ENCODE measurements around the gene KRTAP10-10. TPM values are rescaled to one million over a fixed set of nuclear protein-coding genes. Genes with fewer than 3 reads are reported as not detected.

The KRTAP10-10 gene
- total and polyA plus RNA-seq, 9 of the 15 experiments (the other 6 are each of a cell fraction or from before 2014, with no cell fraction given), result not detected

- TF ChIP-seq ZNF644 (tag; IDR thresholded peaks at IDR 0.05; ENCODE audit: low read depth), result 0 out of 2 replicates have a peak, but pooled peaks have one; percentile 46
- TF ChIP-seq ZNF444 (CRISPR knock-in tag; IDR thresholded peaks at IDR 0.05), result no peak
- TF ChIP-seq NCOA1 (IDR thresholded peaks at IDR 0.05; ENCODE audit: low read depth), result peak; percentile 91
- TF ChIP-seq NFE2L1 (tag; IDR thresholded peaks at IDR 0.05; ENCODE audit: borderline replicate concordance, low read depth), result peak; percentile 22; the same call in 1 of the 2 replicates
- peak; percentile 94 to 98 for TF ChIP-seq TRIM24 (IDR thresholded peaks at IDR 0.05)
- no peak for TF ChIP-seq MCM3 (IDR thresholded peaks at IDR 0.05)
These were observed 43.4 kb upstream of the KRTAP10-10 start (continued) for GRCh38 chr21:44593598-44594405.

DNA sequence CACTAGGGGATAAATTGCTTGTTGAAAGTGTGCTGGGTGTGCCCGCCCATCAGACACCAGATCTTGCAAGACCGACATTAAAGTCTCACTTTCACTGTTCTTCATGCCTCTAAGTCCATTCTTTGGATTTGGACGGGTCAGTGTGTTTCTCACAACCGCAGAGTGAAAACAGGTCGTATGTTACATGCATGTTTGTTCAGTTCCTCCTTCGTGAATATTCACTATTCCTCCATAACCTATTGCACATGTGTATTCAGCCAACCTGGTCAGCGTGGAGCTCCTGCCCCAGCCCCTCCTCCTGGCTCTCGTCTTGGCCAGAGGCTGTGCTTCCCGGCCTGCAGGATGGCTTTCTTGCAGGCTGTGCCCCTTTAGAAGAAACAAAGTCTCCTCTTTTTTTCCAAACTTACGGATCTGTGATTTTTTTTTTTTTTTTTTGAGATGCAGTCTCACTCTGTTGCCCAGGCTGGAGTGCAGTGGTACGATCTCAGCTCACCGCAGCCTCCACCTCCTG, 42.7 kb upstream of the KRTAP10-10 start:
- H3K27ac ChIP-seq (ENCODE audit: extremely low read depth, low read depth, low read length), result peak overlapping the region; percentile 56; the same call in 2 of the 3 replicates
- FAIRE-seq, result no peak
- H3K4me1 ChIP-seq (replicated peaks in 1 of 2; ENCODE audit: control insufficient read depth in 2 of 2, insufficient read depth in 2 of 2, low read length in 2 of 2), result peaks cover 24 to 37% of the 10 kb centered on the region in 2 experiments
- in situ Hi-C loops (cut with MboI) (no loop called here), intact Hi-C loops (cut with micrococcal nuclease) (no loop called here)
- no peak overlapping the region for H3K4me3 ChIP-seq
- CTCF ChIA-PET (ENCODE audit: low intra/inter-chr PET ratio), result no interaction called here
- peak; percentile 44 for ATAC-seq
- POLR2A ChIA-PET, result interaction anchor here (0.8 to 1.4 kb wide), 6 partner anchors 8 to 135 kb away, joined by 3 to 5 read pairs (median 4); no protein-coding TSS in a partner anchor
- no peaks in the 10 kb centered on the region; the same call in 1 of the 2 replicates for H3K9me3 ChIP-seq (replicated peaks; ENCODE audit: control insufficient read depth, insufficient read depth, low read depth, low read length)
- BruUV-seq (replicated peaks), result no TSS peak
- peak overlapping the region; percentile 81 for H2AFZ ChIP-seq (ENCODE audit: low read depth, low read length)
- H3K9me1 ChIP-seq (ENCODE audit: control insufficient read depth, insufficient read depth, low read length), result no peaks in the 10 kb centered on the region
- peaks cover 0 to 15% of the 10 kb centered on the region in 2 experiments; a peak in 2 of 5 replicates for H3K27me3 ChIP-seq (ENCODE audit: control insufficient read depth in 2 of 2, insufficient read depth in 2 of 2, low read length in 2 of 2)
- H3K79me2 ChIP-seq (ENCODE audit: control insufficient read depth, insufficient read depth, low read length), result no peaks in the 10 kb centered on the region
- H3K9ac ChIP-seq (ENCODE audit: insufficient read depth in 1 of 2, low read depth in 2 of 2, low read length in 2 of 2), result peak overlapping the region in 1 of 2 experiments; percentile 25; a peak in 1 of 4 replicates
- no peaks in the 10 kb centered on the region for H4K20me1 ChIP-seq (replicated peaks; ENCODE audit: control insufficient read depth, insufficient read depth, low read length)
- no peaks in the 10 kb centered on the region for H3K36me3 ChIP-seq (ENCODE audit: control insufficient read depth, insufficient read depth, low read length)
- no peak for DNase-seq (ENCODE audit: extremely low read depth in 1 of 4, low spot score in 3 of 4)
- 6% methylated on average over 12 of the region's 12 CpGs for WGBS (ENCODE audit: insufficient coverage, low coverage, missing lambda C conversion rate)
- peak overlapping the region; percentile 79 for H3K4me2 ChIP-seq (ENCODE audit: insufficient read depth, low read length)
- TF ChIP-seq RB1 (IDR thresholded peaks at IDR 0.05; ENCODE audit: low read depth), result 0 out of 2 replicates have a peak, but pooled peaks have one; percentile 22
- TF ChIP-seq PTTG1 (tag; IDR thresholded peaks at IDR 0.05; ENCODE audit: low read depth), result 0 out of 2 replicates have a peak, but pooled peaks have one; percentile 7
- TF ChIP-seq ATF7 (IDR thresholded peaks at IDR 0.05), result no peak
- no peak for TF ChIP-seq TEAD4 (IDR thresholded peaks at IDR 0.05; ENCODE audit: low read length)
- no peak for TF ChIP-seq TEAD4 (CRISPR knock-in tag; IDR thresholded peaks at IDR 0.05; ENCODE audit: borderline replicate concordance)
- TF ChIP-seq KHSRP (IDR thresholded peaks at IDR 0.05), result no peak
- TF ChIP-seq NFE2 (IDR thresholded peaks at IDR 0.05; ENCODE audit: low read depth), result no peak
- no peak for TF ChIP-seq TOE1 (IDR thresholded peaks at IDR 0.05; ENCODE audit: borderline replicate concordance)
- TF ChIP-seq TOE1 (CRISPR knock-in tag; IDR thresholded peaks at IDR 0.05; ENCODE audit: borderline replicate concordance, low read depth), result no peak
- TF ChIP-seq ZNF324 (CRISPR knock-in tag; IDR thresholded peaks at IDR 0.05), result no peak
- TF ChIP-seq TRIM24 (IDR thresholded peaks at IDR 0.05), result no peak
- TF ChIP-seq SMAD1 (IDR thresholded peaks at IDR 0.05; ENCODE audit: low read depth, low read length, partially characterized antibody), result no peak
- TF ChIP-seq ZKSCAN3 (CRISPR knock-in tag; IDR thresholded peaks at IDR 0.05), result no peak
- no peak for TF ChIP-seq POLR2A (conservative IDR thresholded peaks at IDR 0.05)
- TF ChIP-seq POLR2AphosphoS5 (IDR thresholded peaks at IDR 0.05; ENCODE audit: control insufficient read depth, insufficient read depth, low read depth, low read length), result no peak
- no peak for TF ChIP-seq CEBPG (CRISPR knock-in tag; IDR thresholded peaks at IDR 0.05)
- TF ChIP-seq CEBPG (tag; conservative IDR thresholded peaks at IDR 0.05 in 1 of 2, IDR thresholded peaks at IDR 0.05 in 1 of 2), result 0 out of 4 replicates have a peak, but pooled peaks of 1 of the 2 experiments have one; percentile 1
- TF ChIP-seq CHCHD3 (CRISPR knock-in tag; IDR thresholded peaks at IDR 0.05), result no peak
- TF ChIP-seq ZNF785 (CRISPR knock-in tag; IDR thresholded peaks at IDR 0.05), result no peak
- TF ChIP-seq ZNF780A (CRISPR knock-in tag; IDR thresholded peaks at IDR 0.05), result no peak
- TF ChIP-seq HNRNPUL1 (IDR thresholded peaks at IDR 0.05; ENCODE audit: low read length), result no peak

All from K562 (cell line).